HepG2 (cell line): ENCODE measurements around the gene PSKH1. TPM values are rescaled to one million over a fixed set of nuclear protein-coding genes. Genes with fewer than 3 reads are reported as not detected.
A peak's percentile ranks its signal among the peaks of the same experiment; 100 is the strongest.

Experiments used
- CHD4 ChIP-seq: fragments of 200-600 bp; sonication (generic); IDR thresholded peaks from 2 replicates; pipeline ENCODE4 v1.7.0; 2017; ENCODE audit warnings: mild to moderate bottlenecking, low read length, borderline replicate concordance
- CTCF ChIP-seq: sonication (generic); formaldehyde crosslinking; IDR thresholded peaks from 2 replicates; pipeline ENCODE4 v1.5.0; 2020; ENCODE audit warnings: mild to moderate bottlenecking, missing genetic modification reagents, moderate library complexity
- DMAP1 ChIP-seq: IDR thresholded peaks from 2 replicates; pipeline ENCODE4 v1.6.1; 2016
- FOXC1 ChIP-seq: sonication (generic); formaldehyde crosslinking; IDR thresholded peaks from 2 replicates; pipeline ENCODE4 v1.8.0; 2022; ENCODE audit warnings: mild to moderate bottlenecking, missing genetic modification reagents, borderline replicate concordance
- GABPB1 ChIP-seq: IDR thresholded peaks from 2 replicates; pipeline ENCODE4 v1.6.1; 2016; ENCODE audit warnings: mild to moderate bottlenecking, missing genetic modification reagents, moderate library complexity, missing compliant biosample characterization
- HES4 ChIP-seq: sonication (generic); formaldehyde crosslinking; IDR thresholded peaks from 2 replicates; pipeline ENCODE4 v1.9.0; 2021; ENCODE audit warnings: mild to moderate bottlenecking, missing genetic modification reagents, borderline replicate concordance
- HNF4G ChIP-seq, 2 experiments: sonication (generic) in 1 of 2; formaldehyde crosslinking in 1 of 2; IDR thresholded peaks; 2 replicates each; pipeline versions ENCODE4 v1.4.0 to v1.6.1; 2011 to 2020; ENCODE audit warnings: borderline replicate concordance in 2 of 2, low read depth in 2 of 2, mild to moderate bottlenecking in 2 of 2, low read length in 1 of 2, missing genetic modification reagents in 1 of 2, moderate library complexity in 1 of 2
- ISL2 ChIP-seq: sonication (generic); formaldehyde crosslinking; IDR thresholded peaks from 2 replicates; pipeline ENCODE4 v1.5.0; 2020; ENCODE audit warnings: missing genetic modification reagents
- KLF16 ChIP-seq, 2 experiments: sonication (generic) in 1 of 2; formaldehyde crosslinking in 1 of 2; IDR thresholded peaks; 2 replicates each; pipeline versions ENCODE4 v1.6.1 to v1.8.0; 2016 to 2023; ENCODE audit warnings: missing genetic modification reagents in 2 of 2, missing compliant biosample characterization in 1 of 2
- LCORL ChIP-seq, 2 experiments: fragments of 450-650 bp in 1 of 2; sonication (generic) in 1 of 2; formaldehyde crosslinking in 1 of 2; IDR thresholded peaks; 2 replicates each; pipeline versions ENCODE4 v1.5.0 to v1.6.1; 2017 to 2020; ENCODE audit warnings: antibody characterized with exemption in 1 of 2, missing genetic modification reagents in 1 of 2
- MLXIP ChIP-seq: sonication (generic); formaldehyde crosslinking; IDR thresholded peaks from 2 replicates; pipeline ENCODE4 v1.9.0; 2021; ENCODE audit warnings: missing genetic modification reagents, borderline replicate concordance
- MTF1 ChIP-seq: sonication (generic); formaldehyde crosslinking; IDR thresholded peaks from 2 replicates; pipeline ENCODE4 v1.5.0; 2020; ENCODE audit warnings: missing genetic modification reagents
- MYPOP ChIP-seq: sonication (generic); formaldehyde crosslinking; IDR thresholded peaks from 2 replicates; pipeline ENCODE4 v1.8.1; 2023; ENCODE audit warnings: mild to moderate bottlenecking, moderate library complexity, missing genetic modification reagents
- NFKBIZ ChIP-seq: IDR thresholded peaks from 2 replicates; pipeline ENCODE4 v1.6.1; 2018; ENCODE audit warnings: missing genetic modification reagents, missing compliant biosample characterization
- POLR2AphosphoS2 ChIP-seq: IDR thresholded peaks from 2 replicates; pipeline ENCODE4 v1.6.1; 2011; ENCODE audit warnings: low read depth, low read length, improper control_type of control experiment
- SIX4 ChIP-seq: sonication (generic); formaldehyde crosslinking; IDR thresholded peaks from 2 replicates; pipeline ENCODE4 v1.4.0; 2020; ENCODE audit warnings: missing genetic modification reagents
- SMARCC2 ChIP-seq: fragments of 450-650 bp; IDR thresholded peaks from 2 replicates; pipeline ENCODE4 v1.6.1; 2017; ENCODE audit warnings: antibody characterized with exemption, mild to moderate bottlenecking
- TEAD3 ChIP-seq: optimal IDR thresholded peaks from 2 replicates; pipeline ENCODE3; 2016; ENCODE audit warnings: borderline replicate concordance
- TGIF2 ChIP-seq: IDR thresholded peaks from 2 replicates; pipeline ENCODE4 v1.6.1; 2016; ENCODE audit warnings: control low read depth, missing compliant biosample characterization
- TP53 ChIP-seq: sonication (generic); formaldehyde crosslinking; conservative IDR thresholded peaks from 2 replicates; pipeline ENCODE4 v1.4.0; 2020; ENCODE audit warnings: missing genetic modification reagents
- ZNF317 ChIP-seq: sonication (generic); formaldehyde crosslinking; IDR thresholded peaks from 2 replicates; pipeline ENCODE4 v1.5.0; 2020; ENCODE audit warnings: mild to moderate bottlenecking, missing genetic modification reagents
- ZNF333 ChIP-seq: sonication (generic); formaldehyde crosslinking; IDR thresholded peaks from 2 replicates; pipeline ENCODE4 v1.4.0; 2020; ENCODE audit warnings: mild to moderate bottlenecking, missing genetic modification reagents, borderline replicate concordance
- ZNF577 ChIP-seq: sonication (generic); formaldehyde crosslinking; IDR thresholded peaks from 2 replicates; pipeline ENCODE4 v1.4.0; 2020; ENCODE audit warnings: mild to moderate bottlenecking, low read depth, missing genetic modification reagents, borderline replicate concordance
- ZNF678 ChIP-seq: sonication (generic); formaldehyde crosslinking; IDR thresholded peaks from 2 replicates; pipeline ENCODE4 v1.4.0; 2020; ENCODE audit warnings: mild to moderate bottlenecking, missing genetic modification reagents
- polyA plus RNA-seq, 8 experiments: library from polyadenylated mRNA; depleted of rRNA in 3 of 8; stranded (reverse) in 7 of 8; unstranded in 1 of 8; fragments of >200 nt; fragmentation: Illumina TruSeq in 4 of 8; extraction: Trizol in 4 of 8; gene quantifications; 2 replicates each; pipeline versions ENCODE4 v1.2.1 to v1.2.3, GENCODE V29; 2011 to 2016; ENCODE audit warnings: low read depth in 4 of 8, missing spikeins in 1 of 8, mixed read lengths in 1 of 8; ENCODE audit not compliant: insufficient read depth in 1 of 8
- total RNA-seq, 5 experiments: library from RNA; depleted of rRNA; stranded (reverse); fragments of >200 nt; fragmentation: Illumina TruSeq; extraction: Trizol; gene quantifications; 2 replicates each; pipeline ENCODE4 v1.2.3, GENCODE V29; 2016; ENCODE audit warnings: low read depth in 1 of 5

The PSKH1 gene
- total and polyA plus RNA-seq, 2 of the 13 experiments (the other 11 are each of a cell fraction or from before 2014, with no cell fraction given), result 8.4 to 19.1 TPM

- TF ChIP-seq HNF4G (IDR thresholded peaks at IDR 0.05; ENCODE audit: borderline replicate concordance, low read depth, low read length) (no peak), HNF4G (CRISPR knock-in tag; IDR thresholded peaks at IDR 0.05; ENCODE audit: borderline replicate concordance, low read depth) (0 out of 2 replicates have a peak, but pooled peaks have one; percentile 54), NFKBIZ (no peak), TGIF2 (CRISPR knock-in tag) (peak; percentile 26; the same call in 1 of the 2 replicates), DMAP1 (CRISPR knock-in tag) (peak; percentile 14), ZNF678 (CRISPR knock-in tag) (peak; percentile 89; the same call in 1 of the 2 replicates), CTCF (peak; percentile 12; the same call in 1 of the 2 replicates), SIX4 (CRISPR knock-in tag) (peak; percentile 87), MLXIP (peak; percentile 41; the same call in 1 of the 2 replicates), GABPB1 (CRISPR knock-in tag) (peak; percentile 70), MTF1 (CRISPR knock-in tag) (0 out of 2 replicates have a peak, but pooled peaks have one; percentile 30), ZNF333 (CRISPR knock-in tag) (peak; percentile 96), POLR2AphosphoS2 (no peak), CHD4 (no peak), TEAD3 (no peak), TP53 (0 out of 2 replicates have a peak, but pooled peaks have one; percentile 80), ISL2 (CRISPR knock-in tag) (no peak; the same call in 1 of the 2 replicates), KLF16 (CRISPR knock-in tag; IDR thresholded peaks at IDR 0.05) (peak in 1 of 2 experiments; percentile 4; a peak in 1 of 4 replicates), MYPOP (CRISPR knock-in tag) (peak; percentile 65; the same call in 1 of the 2 replicates), ZNF317 (CRISPR knock-in tag) (peak; percentile 43; the same call in 1 of the 2 replicates), ZNF577 (0 out of 2 replicates have a peak, but pooled peaks have one; percentile 59), SMARCC2 (no peak), HES4 (CRISPR knock-in tag) (peak; percentile 94), FOXC1 (CRISPR knock-in tag) (peak; percentile 86), LCORL (IDR thresholded peaks at IDR 0.05) (peak; percentile 21; the same call in 1 of the 2 replicates), LCORL (CRISPR knock-in tag; IDR thresholded peaks at IDR 0.05) (no peak)
Measured at GRCh38 chr16:67892899-67893742, at the start of gene PSKH1 (continued).
